Ascending aorta (tissue), 2 donors: ENCODE data around the gene SNAPC3. TPM values are rescaled to one million over a fixed set of nuclear protein-coding genes. Genes with fewer than 3 reads are reported as not detected.

Experiments
- DNase-seq, 2 donors: peaks; one replicate each; pipeline ENCODE4 v3.0.0-alpha.2; 2019; ENCODE audit warnings: low spot score in 2 of 2
- H3K27ac ChIP-seq, 2 donors: fragments of 200-600 bp; sonication (generic); one replicate each; pipeline ENCODE4 v1.5.1; 2016 to 2017; ENCODE audit warnings: mild to moderate bottlenecking in 1 of 2
- H3K27me3 ChIP-seq: fragments of 200-600 bp; sonication (generic); one replicate; pipeline ENCODE4 v1.5.1; 2017
- H3K36me3 ChIP-seq, 2 donors: fragments of 200-600 bp; sonication (generic); one replicate each; pipeline ENCODE4 v1.5.1; 2016
- H3K4me1 ChIP-seq, 2 donors: fragments of 200-600 bp; sonication (generic); one replicate each; pipeline ENCODE4 v1.5.1; 2016 to 2017; ENCODE audit warnings: mild to moderate bottlenecking in 1 of 2
- H3K4me3 ChIP-seq, 2 donors: fragments of 200-600 bp; sonication (generic); one replicate each; pipeline ENCODE4 v1.5.1; 2016 to 2017; ENCODE audit warnings: mild to moderate bottlenecking in 1 of 2
- H3K9me3 ChIP-seq, 2 donors: fragments of 200-600 bp; sonication (generic); one replicate each; pipeline ENCODE4 v1.5.1; 2016
- CTCF ChIP-seq, 3 experiments: fragments of 200-600 bp in 2 of 3; fragments of 450-650 bp in 1 of 3; sonication (generic) in 2 of 3; IDR thresholded peaks; one replicate each; pipeline ENCODE4 v1.5.1; 2016 to 2019; ENCODE audit warnings: antibody characterized with exemption in 3 of 3, mild to moderate bottlenecking in 1 of 3, moderate library complexity in 1 of 3
- intact Hi-C: fragments of 100-400 bp; cut with DNase I; formaldehyde crosslinking; loops from one replicate; pipeline ENCODE4 v1.15.1; 2023
- total RNA-seq: library from RNA; depleted of rRNA; stranded (reverse); fragments of >200 nt; gene quantifications from one replicate; pipeline ENCODE4 v1.1.0, GENCODE V29; 2016

SNAPC3 gene
- total RNA-seq, 1 donor from 2014 or later = 8.8 TPM

GRCh38 chr9:15400281-15400941, 22.3 kb upstream of the SNAPC3 start:
- no peak overlapping the region for H3K4me3 ChIP-seq
- intact Hi-C loops = no loop called here
- no peak for TF ChIP-seq CTCF (IDR thresholded peaks at IDR 0.05)

GRCh38 chr9:15401266-15401665, 21.4 kb upstream of the SNAPC3 start:
- H3K9me3 ChIP-seq = no peaks in the 10 kb centered on the region
- peak overlapping the region; percentile 64 to 78 for H3K27ac ChIP-seq
- no peaks in the 10 kb centered on the region for H3K36me3 ChIP-seq
- no peaks in the 10 kb centered on the region for H3K27me3 ChIP-seq
- DNase-seq = no peak
- peaks cover 3 to 17% of the 10 kb centered on the region in 2 donors for H3K4me1 ChIP-seq
- intact Hi-C loops = no loop called here
- TF ChIP-seq CTCF (IDR thresholded peaks at IDR 0.05) = no peak
- peak overlapping the region in 1 of 2 donors; percentile 26 for H3K4me3 ChIP-seq

More at GRCh38 chr9:15400281-15400941, 22.3 kb upstream of the SNAPC3 start:
- Histone ChIP-seq H3K36me3 (no peaks in the 10 kb centered on the region), H3K27me3 (no peaks in the 10 kb centered on the region), H3K27ac (peak overlapping the region; percentile 64 to 78), H3K4me1 (peaks cover 3 to 17% of the 10 kb centered on the region in 2 donors), H3K9me3 (no peaks in the 10 kb centered on the region)
- no peak for DNase-seq

GRCh38 chr9:15403155-15403554, 19.5 kb upstream of the SNAPC3 start:
- DNase-seq = no peak
- Histone ChIP-seq H3K4me3 (no peak overlapping the region), H3K9me3 (no peaks in the 10 kb centered on the region), H3K4me1 (peaks cover 3 to 17% of the 10 kb centered on the region in 2 donors), H3K36me3 (no peaks in the 10 kb centered on the region), H3K27ac (peak overlapping the region in 1 of 2 donors; percentile 7), H3K27me3 (no peaks in the 10 kb centered on the region)
- no peak for TF ChIP-seq CTCF (IDR thresholded peaks at IDR 0.05)
- intact Hi-C loops = no loop called here

- H3K36me3 ChIP-seq = no peaks in the 10 kb centered on the region
- H3K9me3 ChIP-seq = no peaks in the 10 kb centered on the region
- peak; percentile 25 to 90 for DNase-seq
- H3K4me1 ChIP-seq = peaks cover 3 to 17% of the 10 kb centered on the region in 2 donors
- no peak overlapping the region for H3K4me3 ChIP-seq
- intact Hi-C loops = no loop called here
- H3K27me3 ChIP-seq = no peaks in the 10 kb centered on the region
- no peak for TF ChIP-seq CTCF (IDR thresholded peaks at IDR 0.05)
- peak overlapping the region; percentile 60 to 78 for H3K27ac ChIP-seq
Observed at GRCh38 chr9:15404171-15404570, 18.5 kb upstream of the SNAPC3 start.

GRCh38 chr9:15416880-15417279, 5.8 kb upstream of the SNAPC3 start:
- DNase-seq = no peak
- Histone ChIP-seq H3K4me1 (peaks cover 0 to 2% of the 10 kb centered on the region in 2 donors), H3K27me3 (no peaks in the 10 kb centered on the region), H3K4me3 (no peak overlapping the region), H3K27ac (no peak overlapping the region), H3K36me3 (no peaks in the 10 kb centered on the region), H3K9me3 (no peaks in the 10 kb centered on the region)
- intact Hi-C loops = loop anchor here (5.0 to 10.0 kb wide), 2 partner anchors 62 to 190 kb away; no protein-coding TSS in a partner anchor
- TF ChIP-seq CTCF (IDR thresholded peaks at IDR 0.05) = peak; percentile 30 to 51 (median 44)
